ENCODE data around the gene HIP1.

The HIP1 gene

GRCh38 chr7:75690121-75690523, 48.6 kb downstream of the HIP1 start:
- Histone ChIP-seq H2AFZ (ENCODE audit: low read depth) (no peak overlapping the region), H4K20me1 (ENCODE audit: insufficient read depth) (no peaks in the 10 kb centered on the region), H3K4me3 (IDR thresholded peaks at IDR 0.05; ENCODE audit: insufficient read depth, low read depth, low read length) (no peak overlapping the region), H3K27ac (no peak overlapping the region), H3K27me3 (ENCODE audit: insufficient read depth, low read depth) (no peaks in the 10 kb centered on the region), H3K9ac (no peak overlapping the region), H3K4me1 (ENCODE audit: low read depth, poor library complexity, severe bottlenecking) (no peaks in the 10 kb centered on the region), H3K36me3 (ENCODE audit: insufficient read depth) (no peaks in the 10 kb centered on the region), H3K79me2 (ENCODE audit: insufficient read depth, low read depth) (no peaks in the 10 kb centered on the region), H3K4me2 (no peak overlapping the region)
- TF ChIP-seq, protein P1, sequence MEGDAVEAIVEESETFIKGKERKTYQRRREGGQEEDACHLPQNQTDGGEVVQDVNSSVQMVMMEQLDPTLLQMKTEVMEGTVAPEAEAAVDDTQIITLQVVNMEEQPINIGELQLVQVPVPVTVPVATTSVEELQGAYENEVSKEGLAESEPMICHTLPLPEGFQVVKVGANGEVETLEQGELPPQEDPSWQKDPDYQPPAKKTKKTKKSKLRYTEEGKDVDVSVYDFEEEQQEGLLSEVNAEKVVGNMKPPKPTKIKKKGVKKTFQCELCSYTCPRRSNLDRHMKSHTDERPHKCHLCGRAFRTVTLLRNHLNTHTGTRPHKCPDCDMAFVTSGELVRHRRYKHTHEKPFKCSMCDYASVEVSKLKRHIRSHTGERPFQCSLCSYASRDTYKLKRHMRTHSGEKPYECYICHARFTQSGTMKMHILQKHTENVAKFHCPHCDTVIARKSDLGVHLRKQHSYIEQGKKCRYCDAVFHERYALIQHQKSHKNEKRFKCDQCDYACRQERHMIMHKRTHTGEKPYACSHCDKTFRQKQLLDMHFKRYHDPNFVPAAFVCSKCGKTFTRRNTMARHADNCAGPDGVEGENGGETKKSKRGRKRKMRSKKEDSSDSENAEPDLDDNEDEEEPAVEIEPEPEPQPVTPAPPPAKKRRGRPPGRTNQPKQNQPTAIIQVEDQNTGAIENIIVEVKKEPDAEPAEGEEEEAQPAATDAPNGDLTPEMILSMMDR (conservative IDR thresholded peaks at IDR 0.05; ENCODE audit: low read depth, low read length): no peak

DNA sequence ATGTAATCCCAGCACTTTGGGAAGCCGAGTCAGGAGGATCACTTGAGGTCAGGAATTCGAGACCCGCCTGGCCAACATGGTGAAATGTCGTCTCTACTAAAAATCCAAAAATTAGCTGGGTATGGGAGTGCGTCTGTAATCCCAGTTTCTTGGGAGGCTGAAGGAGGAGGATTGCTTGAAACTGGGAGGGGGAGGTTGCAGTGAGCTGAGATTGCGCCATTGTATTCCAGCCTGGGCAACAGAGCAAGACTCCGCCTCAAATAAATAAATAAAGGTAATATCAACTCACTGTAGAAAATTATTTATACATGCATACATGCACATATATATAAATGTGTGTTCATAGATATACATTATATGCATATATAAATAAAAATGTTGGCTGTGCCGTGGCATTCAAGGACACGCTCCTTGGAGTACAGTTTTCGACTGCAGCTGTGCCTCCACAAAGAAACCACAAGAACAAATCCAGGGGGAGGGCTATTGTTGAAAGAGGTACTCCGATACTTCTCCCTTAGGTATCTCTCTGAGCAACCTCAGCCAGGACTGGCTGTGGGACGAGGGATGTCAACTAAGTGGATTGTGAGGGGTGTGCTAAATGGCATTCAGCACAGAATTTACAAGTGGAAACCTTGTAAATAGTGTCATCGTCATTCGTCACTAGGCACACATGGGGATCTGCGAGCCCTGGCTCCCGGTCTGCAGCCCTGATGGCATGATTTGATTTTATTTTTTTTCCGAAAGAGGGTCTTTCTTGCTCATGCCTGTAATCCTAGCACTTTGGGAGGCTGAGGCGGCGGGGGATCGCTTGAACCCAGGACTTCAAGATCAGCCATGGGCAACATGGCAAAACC, 49.3 kb downstream of the HIP1 start:
- H3K4me3 ChIP-seq (IDR thresholded peaks at IDR 0.05; ENCODE audit: insufficient read depth, low read depth, low read length): no peak overlapping the region
- TF ChIP-seq, protein P1 (conservative IDR thresholded peaks at IDR 0.05; ENCODE audit: low read depth, low read length): no peak
- no peak overlapping the region for H3K9ac ChIP-seq
- no peak overlapping the region for H2AFZ ChIP-seq (ENCODE audit: low read depth)
- no peaks in the 10 kb centered on the region for H3K27me3 ChIP-seq (ENCODE audit: insufficient read depth, low read depth)
- H4K20me1 ChIP-seq (ENCODE audit: insufficient read depth): no peaks in the 10 kb centered on the region
- no peak overlapping the region for H3K27ac ChIP-seq
- H3K4me1 ChIP-seq (ENCODE audit: low read depth, poor library complexity, severe bottlenecking): no peaks in the 10 kb centered on the region
- no peak overlapping the region for H3K4me2 ChIP-seq
- no peaks in the 10 kb centered on the region for H3K79me2 ChIP-seq (ENCODE audit: insufficient read depth, low read depth)
- H3K36me3 ChIP-seq (ENCODE audit: insufficient read depth): no peaks in the 10 kb centered on the region

GRCh38 chr7:75688200-75689136, 50.3 kb downstream of the HIP1 start:
- TF ChIP-seq, protein P1 (conservative IDR thresholded peaks at IDR 0.05; ENCODE audit: low read depth, low read length): no peak

GRCh38 chr7:75687246-75688088, 51.3 kb downstream of the HIP1 start:
- Histone ChIP-seq H3K27me3 (ENCODE audit: insufficient read depth, low read depth) (no peaks in the 10 kb centered on the region), H3K79me2 (ENCODE audit: insufficient read depth, low read depth) (no peaks in the 10 kb centered on the region), H3K4me2 (no peak overlapping the region), H3K9ac (no peak overlapping the region), H3K27ac (no peak overlapping the region), H3K4me1 (ENCODE audit: low read depth, poor library complexity, severe bottlenecking) (no peaks in the 10 kb centered on the region), H3K36me3 (ENCODE audit: insufficient read depth) (no peaks in the 10 kb centered on the region), H2AFZ (ENCODE audit: low read depth) (no peak overlapping the region), H4K20me1 (ENCODE audit: insufficient read depth) (no peaks in the 10 kb centered on the region), H3K4me3 (IDR thresholded peaks at IDR 0.05; ENCODE audit: insufficient read depth, low read depth, low read length) (no peak overlapping the region)
- TF ChIP-seq, protein P1 (conservative IDR thresholded peaks at IDR 0.05; ENCODE audit: low read depth, low read length): no peak

More at GRCh38 chr7:75688200-75689136, 50.3 kb downstream of the HIP1 start:
- Histone ChIP-seq H4K20me1 (ENCODE audit: insufficient read depth) (no peaks in the 10 kb centered on the region), H3K36me3 (ENCODE audit: insufficient read depth) (no peaks in the 10 kb centered on the region), H3K27ac (no peak overlapping the region), H3K9ac (no peak overlapping the region), H3K79me2 (ENCODE audit: insufficient read depth, low read depth) (no peaks in the 10 kb centered on the region), H3K4me2 (no peak overlapping the region), H3K4me3 (IDR thresholded peaks at IDR 0.05; ENCODE audit: insufficient read depth, low read depth, low read length) (no peak overlapping the region), H3K27me3 (ENCODE audit: insufficient read depth, low read depth) (no peaks in the 10 kb centered on the region), H3K4me1 (ENCODE audit: low read depth, poor library complexity, severe bottlenecking) (no peaks in the 10 kb centered on the region), H2AFZ (ENCODE audit: low read depth) (no peak overlapping the region)

All from KMS-11 (cell line).